GM18909 (cell line): Measurements from ENCODE around the gene UCP3.
"Not testable (repeated sequence)": the region's sequence is repeated elsewhere in the genome, so short reads cannot be mapped to it uniquely, and the experiment has no call there.

Experiments used
- ATAC-seq: cut with Tn5 transposase; IDR thresholded peaks from one replicate; pipeline ENCODE4 v1.9.1; 2021; ENCODE audit warnings: mild to moderate bottlenecking; ENCODE audit not compliant: unreplicated experiment, poor library complexity

Gene UCP3

GRCh38 chr11:74002832-74003231 lies 6.1 kb downstream of the UCP3 start:
- no peak for ATAC-seq

- no peak for ATAC-seq
Observed at GRCh38 chr11:74001822-74002286, 7.0 kb downstream of the UCP3 start.

- no peak for ATAC-seq
Observed at GRCh38 chr11:74000307-74001133, 8.4 kb downstream of the UCP3 start.

- ATAC-seq, result no peak
Observed at GRCh38 chr11:73999581-74000306, 9.1 kb downstream of the UCP3 start.

GRCh38 chr11:73998846-73999575 lies 9.9 kb downstream of the UCP3 start:
- no peak for ATAC-seq

GRCh38 chr11:73997120-73997770 lies 11.6 kb downstream of the UCP3 start:
- ATAC-seq, result no peak

GRCh38 chr11:73996161-73996747 lies 12.6 kb downstream of the UCP3 start:
- no peak for ATAC-seq

- peak; percentile 54 for ATAC-seq
Observed at GRCh38 chr11:73995731-73996130, 13.2 kb downstream of the UCP3 start.

GRCh38 chr11:73995247-73995646 lies 13.6 kb downstream of the UCP3 start:
- peak; percentile 48 for ATAC-seq

- ATAC-seq, result no peak
Observed at GRCh38 chr11:73991471-73992006, 17.3 kb downstream of the UCP3 start.

GRCh38 chr11:73990730-73991129 lies 18.2 kb downstream of the UCP3 start:
- no peak for ATAC-seq

GRCh38 chr11:73989156-73989555 lies 19.7 kb downstream of the UCP3 start:
- ATAC-seq, result no peak

GRCh38 chr11:73988227-73988626 lies 20.7 kb downstream of the UCP3 start:
- ATAC-seq, result no peak

GRCh38 chr11:73985661-73986060 lies 23.2 kb downstream of the UCP3 start:
- ATAC-seq, result not testable (repeated sequence)

- no peak for ATAC-seq
Observed at GRCh38 chr11:73983741-73984538, 24.9 kb downstream of the UCP3 start.

- peak; percentile 77 for ATAC-seq
Observed at GRCh38 chr11:73982990-73983740, 25.7 kb downstream of the UCP3 start.

GRCh38 chr11:73982595-73982989 lies 26.3 kb downstream of the UCP3 start, which contains the start of gene UCP2:
Gene UCP2 (minus strand): TSS chr11:73982843. CDS start chr11:73978378, 4,465 bp downstream.
- peak; percentile 57 for ATAC-seq
